CD4-positive, alpha-beta T cell treated with Interleukin-21 for 1 hour (primary cell): ENCODE measurements around the gene VSIG1.

Experiments used
- DNase-seq: peaks from one replicate; pipeline ENCODE4 v3.0.0-alpha.2; 2020

VSIG1 gene

GRCh38 chrX:108044554-108045256, at the start of gene VSIG1:
Gene VSIG1, plus strand, starts transcription at chrX:108045065. Its CDS starts 66 bp downstream, at chrX:108045131.
- DNase-seq, result no peak

DNA sequence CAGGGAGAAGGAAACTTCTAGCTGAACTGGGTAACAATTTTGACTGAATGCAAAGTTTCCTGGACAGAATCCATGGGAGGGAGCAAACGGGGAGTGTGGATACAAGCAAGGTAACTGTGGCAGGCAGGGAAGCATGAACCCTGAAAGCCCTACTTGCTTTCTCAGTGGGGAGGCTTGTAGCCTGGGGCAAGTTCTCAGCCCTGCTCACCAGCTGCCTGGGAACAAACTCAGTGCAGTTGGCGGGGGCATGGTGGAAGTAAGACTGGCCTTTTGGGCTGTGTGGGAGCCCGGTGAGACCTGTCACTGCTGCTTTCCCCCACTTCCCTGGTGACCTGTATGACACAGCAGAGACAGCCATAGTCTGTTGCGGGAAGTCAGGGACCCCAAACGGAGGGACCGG, 48.7 kb upstream of the VSIG1 start:
- DNase-seq, result no peak

DNA sequence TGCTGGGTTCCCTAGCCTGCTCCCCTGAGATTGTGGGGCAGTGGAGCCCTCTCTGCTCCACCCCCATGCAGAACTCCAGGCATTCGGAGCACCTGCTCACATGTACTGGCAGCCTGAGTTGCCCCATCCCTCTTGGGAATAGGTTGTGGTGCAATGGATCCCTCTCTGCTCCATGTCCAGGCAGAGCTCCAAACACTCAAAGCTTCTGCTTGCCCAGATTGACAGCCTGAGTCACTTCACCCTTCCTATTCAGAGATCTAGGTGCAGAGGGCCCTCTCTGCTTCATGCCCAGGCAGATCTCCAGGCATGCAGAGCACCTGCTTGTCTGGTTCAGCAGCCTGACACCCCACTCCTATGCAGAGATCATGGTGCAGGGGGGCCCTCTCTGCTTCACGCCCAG, 44.1 kb upstream of the VSIG1 start:
- DNase-seq, result no peak

GRCh38 chrX:108001218-108001814, 43.5 kb upstream of the VSIG1 start:
- peak; percentile 51 for DNase-seq

- peak; percentile 75 for DNase-seq
Observed at GRCh38 chrX:108018656-108019381, 26.0 kb upstream of the VSIG1 start.

DNA sequence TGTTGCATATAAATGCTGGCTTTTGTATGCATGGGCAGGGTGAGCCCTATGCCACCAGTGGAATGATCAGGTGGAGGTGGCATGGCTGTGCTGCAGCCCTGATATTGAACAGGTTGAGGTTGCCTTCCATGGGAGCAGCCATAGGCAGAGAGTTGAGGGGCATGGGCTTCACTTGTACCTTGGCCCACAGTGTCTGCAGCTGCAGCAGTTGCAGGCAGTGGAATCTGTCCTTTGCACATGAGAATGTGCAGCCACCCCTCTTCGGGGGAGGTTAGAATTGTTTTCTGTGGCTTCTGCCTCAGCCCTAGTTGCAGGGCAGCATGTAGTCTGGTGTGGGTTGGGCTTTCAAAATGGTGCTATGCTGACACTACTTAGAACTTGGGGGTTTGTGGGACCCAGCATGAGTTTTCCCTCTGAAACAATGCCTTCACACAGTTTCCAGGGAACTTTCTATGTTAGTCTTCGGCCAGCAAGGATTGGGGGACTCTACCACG, 25.4 kb upstream of the VSIG1 start:
- DNase-seq, result no peak

GRCh38 chrX:108020631-108021030, 24.2 kb upstream of the VSIG1 start:
- DNase-seq, result peak; percentile 38

DNA sequence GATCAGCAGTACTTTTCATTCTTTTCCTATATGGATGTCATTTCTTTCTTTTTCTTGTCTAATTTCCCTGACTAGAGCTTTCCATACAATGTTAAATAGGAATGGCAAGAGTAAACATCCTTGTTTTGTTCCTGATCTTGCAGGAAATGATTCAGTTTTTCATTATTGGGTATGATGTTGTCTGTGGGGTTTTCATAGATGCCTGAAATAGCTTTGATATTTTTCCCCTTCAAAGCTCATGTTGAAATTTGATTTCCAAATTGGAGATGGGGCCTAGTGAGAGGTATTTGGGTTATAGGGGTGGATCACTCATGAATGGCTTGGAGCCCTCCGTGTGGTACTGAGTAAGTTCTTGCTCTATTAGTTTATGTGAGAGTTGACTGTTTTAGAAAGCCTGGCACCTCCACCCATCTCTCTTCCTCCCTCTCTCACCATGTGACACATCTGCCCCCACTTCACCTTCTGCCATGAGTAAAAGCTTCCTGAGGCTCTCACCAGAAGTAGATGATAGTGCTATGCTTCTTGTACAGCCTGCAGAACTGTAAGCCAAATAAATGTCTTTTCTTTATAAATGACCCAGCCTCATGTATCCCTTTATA, 22.3 kb upstream of the VSIG1 start:
- no peak for DNase-seq

- no peak for DNase-seq
Observed at GRCh38 chrX:108025376-108025775, 19.5 kb upstream of the VSIG1 start.

DNA sequence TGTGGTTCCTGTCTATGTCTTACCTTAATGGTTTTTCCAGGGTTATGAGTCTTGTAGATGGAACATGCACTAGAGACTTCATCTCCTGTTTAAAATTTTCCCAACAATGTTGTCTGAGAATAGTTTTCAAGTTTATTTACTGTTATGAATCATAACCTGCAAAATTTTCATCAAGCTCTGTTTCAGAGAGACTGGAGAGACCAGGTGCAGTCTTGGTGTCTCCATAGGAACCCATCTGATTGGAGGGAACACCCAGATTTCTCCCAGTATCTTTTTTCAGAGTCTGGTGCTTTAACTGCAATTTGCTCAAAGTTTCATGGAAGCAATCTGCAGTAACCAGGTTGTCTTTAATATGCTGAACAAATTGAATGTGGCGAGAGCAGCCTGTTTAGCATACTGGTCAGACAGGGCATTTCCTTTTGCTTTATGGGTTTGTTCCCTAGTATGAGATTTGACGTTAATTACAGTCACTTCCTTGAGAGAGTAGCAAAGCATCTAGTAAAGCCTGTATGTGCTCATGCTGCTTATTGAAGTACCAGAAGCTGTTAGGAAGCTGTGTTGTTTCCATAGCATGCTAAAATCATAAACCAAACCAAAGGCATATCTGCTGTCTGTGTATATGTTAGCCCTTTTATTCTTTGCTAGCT, 18.8 kb upstream of the VSIG1 start:
- DNase-seq, result peak; percentile 2

GRCh38 chrX:108028854-108029253, 16.0 kb upstream of the VSIG1 start:
- no peak for DNase-seq

- no peak for DNase-seq
Observed at GRCh38 chrX:108029928-108030711, 14.7 kb upstream of the VSIG1 start.

- no peak for DNase-seq
Observed at GRCh38 chrX:108032944-108033343, 11.9 kb upstream of the VSIG1 start.

- DNase-seq, result no peak
Observed at GRCh38 chrX:108033890-108034289, 11.0 kb upstream of the VSIG1 start.

- DNase-seq, result no peak
Observed at GRCh38 chrX:108034725-108035124, 10.1 kb upstream of the VSIG1 start.

DNA sequence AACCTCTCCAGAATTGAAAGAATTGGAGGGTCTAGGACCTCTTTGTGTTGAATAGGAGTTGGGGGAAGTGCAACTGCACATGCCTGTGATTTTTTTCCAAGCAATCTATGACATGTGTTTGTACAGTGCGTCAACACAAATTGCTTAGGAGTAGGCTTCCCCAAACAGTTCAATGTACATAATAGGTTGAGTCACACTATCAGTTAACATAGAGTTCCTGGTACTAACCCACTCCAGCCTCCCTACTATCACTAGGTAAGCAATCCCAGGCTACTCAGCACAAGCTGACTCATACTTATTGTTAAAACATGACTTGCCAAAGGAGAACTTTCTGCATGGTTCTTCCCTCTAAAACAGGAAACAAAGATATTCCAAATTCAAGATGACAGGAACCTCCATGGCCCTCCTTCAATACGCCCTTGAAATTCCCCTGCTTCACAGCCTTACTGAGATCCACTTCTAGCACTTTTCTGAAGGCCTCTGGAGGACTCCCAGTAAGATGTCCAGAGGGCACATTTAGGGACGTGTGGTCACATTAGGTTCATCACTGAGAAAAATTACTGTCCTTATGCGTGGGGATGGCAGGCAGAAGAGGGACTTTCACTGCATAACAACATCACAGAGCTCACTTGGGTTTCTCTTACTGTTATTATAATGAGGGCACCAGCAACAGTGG, 8.4 kb upstream of the VSIG1 start:
- no peak for DNase-seq

DNA sequence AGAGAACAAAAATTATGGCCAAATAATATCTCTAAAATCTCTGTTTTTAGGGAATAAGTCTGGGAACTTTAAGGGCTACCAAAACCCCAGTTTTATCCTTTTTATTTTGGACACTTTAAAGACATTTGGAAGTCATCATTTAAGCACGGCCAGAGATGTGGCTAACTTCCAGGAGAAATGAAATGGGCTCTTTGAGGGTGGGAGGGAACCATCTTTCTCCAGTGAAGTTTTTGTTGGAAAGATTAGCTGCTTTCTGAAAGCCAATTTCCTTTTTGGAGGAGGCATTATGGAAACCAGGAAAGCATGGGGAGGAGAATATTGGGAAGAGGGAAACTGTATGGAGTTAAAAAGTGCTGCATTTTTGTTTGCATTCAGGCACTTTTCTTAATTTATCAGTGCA, 4.8 kb downstream of the VSIG1 start:
- DNase-seq, result no peak

- DNase-seq, result no peak
Observed at GRCh38 chrX:108053218-108053617, 8.4 kb downstream of the VSIG1 start.

DNA sequence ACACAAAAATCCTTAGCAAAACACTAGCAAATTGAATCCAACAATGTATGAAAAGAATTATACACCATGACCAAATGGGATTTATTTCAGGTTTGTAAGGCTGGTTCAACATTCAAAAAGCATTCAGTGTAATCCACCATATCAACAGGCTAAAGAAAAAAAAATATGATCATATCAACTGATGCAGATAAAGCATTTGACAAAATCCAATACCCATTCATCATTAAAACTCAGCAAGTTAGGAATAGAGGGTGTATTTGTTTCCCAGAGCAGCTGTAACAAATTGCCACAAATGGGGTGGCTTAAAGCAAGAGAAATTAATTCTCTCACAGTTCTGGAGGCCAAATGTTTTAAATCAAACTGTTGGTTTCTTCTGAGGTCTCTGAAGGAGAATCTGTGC, 10.7 kb downstream of the VSIG1 start:
- no peak for DNase-seq

- DNase-seq, result no peak
Observed at GRCh38 chrX:108059801-108060200, 14.9 kb downstream of the VSIG1 start.

DNA sequence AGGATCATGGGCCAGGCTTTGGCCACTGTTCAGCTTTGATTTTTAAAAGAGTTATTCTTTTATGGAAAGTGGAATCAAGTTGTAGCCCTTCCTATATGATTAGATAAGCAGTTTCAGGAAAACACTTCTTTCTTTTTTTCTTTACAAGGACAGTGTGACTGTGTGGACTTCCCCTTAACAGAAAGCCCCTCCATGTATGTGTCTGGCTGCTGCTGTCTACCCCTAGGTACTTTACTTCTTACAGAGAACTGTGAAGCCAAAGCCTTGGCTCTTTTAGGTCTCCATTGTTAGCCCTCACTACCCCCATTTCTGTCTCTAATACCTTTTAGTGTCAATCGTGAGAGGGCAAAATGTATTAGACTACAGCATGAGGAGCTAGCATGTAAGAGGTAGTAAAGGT, 19.1 kb downstream of the VSIG1 start:
- DNase-seq, result no peak

GRCh38 chrX:108064613-108065012, 19.7 kb downstream of the VSIG1 start:
- no peak for DNase-seq
